Suppressor macrophage treated with lipopolysaccharide for 4 hours (primary cell): ENCODE measurements around the gene TP63.
"Not testable (repeated sequence)": the region's sequence is repeated elsewhere in the genome, so short reads cannot be mapped to it uniquely, and the experiment has no call there.

Source experiments
- DNase-seq: peaks from one replicate; pipeline ENCODE4 v3.0.0-alpha.2; 2020

TP63 gene

DNA sequence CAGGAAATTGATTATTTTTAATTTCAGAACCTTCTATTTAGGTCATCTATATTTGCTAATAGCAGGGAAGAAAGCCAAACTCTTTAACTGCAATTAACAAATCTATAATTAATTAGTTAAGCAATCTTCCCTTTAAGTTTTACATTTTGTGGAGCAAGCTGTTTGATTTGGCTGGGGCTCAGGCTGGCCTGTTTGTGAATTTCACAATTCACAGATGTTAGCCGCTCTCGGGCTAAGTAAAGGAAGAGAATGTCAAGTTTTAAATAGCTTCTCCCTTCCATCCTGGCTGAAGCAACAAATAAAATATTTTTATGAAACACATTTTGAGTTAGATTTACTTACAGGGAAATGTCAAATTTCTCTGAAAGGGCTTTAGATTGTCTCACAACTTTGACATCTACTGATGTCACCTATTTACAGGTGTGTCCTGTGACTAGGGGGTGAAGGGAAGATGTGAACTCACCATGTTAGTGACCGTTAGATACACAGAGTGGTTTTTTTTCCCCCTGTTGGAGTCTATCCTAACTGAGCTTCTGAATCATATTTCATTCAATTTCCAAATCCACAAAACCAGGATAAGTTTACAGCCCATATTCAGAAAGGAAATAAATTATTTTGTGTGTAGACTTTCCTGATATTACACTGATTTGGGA lies 1.3 kb upstream of the TP63 start:
- no peak for DNase-seq

DNA sequence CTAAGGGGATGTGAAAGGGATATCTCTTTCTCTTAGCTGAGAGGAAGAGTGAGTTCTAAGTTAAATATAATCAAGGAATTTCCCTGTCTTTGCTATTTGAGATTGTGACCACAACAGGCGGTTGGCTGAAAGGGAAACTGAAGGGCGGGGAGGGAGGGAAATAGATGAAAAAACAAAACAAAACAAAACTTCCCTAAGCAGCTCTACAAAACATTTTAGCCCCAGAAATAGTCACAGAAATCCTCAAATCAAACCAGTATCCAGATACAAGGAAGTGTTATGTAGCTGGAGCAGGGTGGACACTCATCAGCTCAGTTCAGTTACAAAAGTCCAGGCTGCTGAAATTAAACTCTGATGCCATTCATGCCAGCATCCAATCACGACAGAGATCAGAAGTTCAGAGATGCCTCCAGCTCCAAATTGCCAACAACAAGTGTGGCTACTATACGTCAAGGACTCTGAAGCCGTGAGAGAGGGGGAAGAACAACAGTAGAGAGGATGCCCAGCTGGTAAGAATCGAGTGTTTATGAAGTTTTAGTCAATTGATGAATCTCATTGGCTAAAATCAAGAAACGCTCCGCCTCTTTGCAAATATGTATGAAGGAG lies 319 bp upstream of the TP63 start:
- DNase-seq: peak; percentile 48

DNA sequence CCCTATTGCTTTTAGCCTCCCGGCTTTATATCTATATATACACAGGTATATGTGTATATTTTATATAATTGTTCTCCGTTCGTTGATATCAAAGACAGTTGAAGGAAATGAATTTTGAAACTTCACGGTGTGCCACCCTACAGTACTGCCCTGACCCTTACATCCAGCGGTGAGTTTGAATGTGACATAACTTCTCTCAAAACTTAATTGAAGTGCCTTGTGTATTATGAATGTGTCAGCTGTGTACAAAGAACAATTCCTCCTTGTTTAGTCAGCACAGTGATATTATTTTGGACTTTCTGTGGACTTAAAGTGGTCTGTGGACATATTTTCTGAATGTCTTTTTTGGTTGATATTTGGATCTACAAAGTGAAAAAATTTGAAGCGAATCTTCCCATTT lies 220 bp downstream of the TP63 start:
- no peak for DNase-seq

DNA sequence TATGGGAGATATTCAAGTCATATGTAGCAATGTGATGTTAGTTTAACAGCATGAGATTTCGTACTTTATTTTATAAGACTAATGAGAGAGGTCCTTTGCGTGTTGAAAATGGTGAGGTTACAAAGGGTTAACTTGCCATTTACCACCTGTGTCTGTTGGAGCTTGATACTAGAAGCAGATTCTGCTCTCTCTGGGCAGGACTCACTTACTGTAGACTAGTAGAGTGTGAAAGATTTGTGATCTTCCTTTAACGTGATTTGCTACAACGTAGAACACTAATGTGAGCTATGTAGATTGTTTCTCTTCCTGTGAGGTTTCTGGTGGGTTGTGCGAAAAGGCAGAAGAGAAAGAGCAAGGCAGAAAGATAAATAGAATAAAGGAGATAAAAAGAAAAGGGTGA lies 1.1 kb downstream of the TP63 start:
- DNase-seq: no peak

DNA sequence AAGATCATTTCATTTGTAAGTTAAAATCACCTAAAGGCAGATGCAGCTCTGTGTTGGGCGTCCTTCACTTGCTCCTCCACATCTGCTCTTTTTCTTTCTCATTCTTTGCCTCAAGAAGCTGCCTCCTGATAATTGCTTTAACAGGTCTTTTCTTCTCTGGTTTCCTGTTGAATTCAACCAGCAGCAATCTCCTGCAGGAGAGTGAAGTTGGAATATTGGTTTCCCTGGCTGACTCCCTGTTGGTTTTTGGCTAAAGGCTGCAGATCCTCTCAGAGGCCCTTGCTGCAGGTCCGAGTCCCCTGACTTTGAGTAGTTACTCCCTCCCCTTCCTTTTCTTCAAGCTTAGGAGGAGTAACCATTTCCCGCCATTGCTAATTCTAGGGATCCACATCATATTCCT lies 4.2 kb downstream of the TP63 start:
- no peak for DNase-seq

DNA sequence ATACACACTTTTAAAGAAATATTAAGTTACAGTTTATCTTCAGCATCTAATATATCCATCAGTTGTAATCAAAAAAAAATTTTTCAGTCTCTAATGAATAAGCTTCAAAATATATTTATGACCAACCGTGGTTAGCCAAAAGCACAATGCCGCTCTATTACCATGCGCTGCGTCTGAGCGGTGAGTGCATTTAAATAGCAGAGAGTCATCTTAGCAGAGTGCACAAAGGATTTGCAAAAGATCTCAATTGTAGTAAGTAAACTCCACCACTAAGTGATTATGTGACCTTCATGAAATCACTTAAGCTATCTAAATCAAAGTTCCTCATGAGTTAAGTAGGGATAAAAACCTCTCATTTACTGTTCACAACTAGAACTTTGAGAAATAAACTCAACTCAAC lies 4.9 kb downstream of the TP63 start:
- no peak for DNase-seq

DNA sequence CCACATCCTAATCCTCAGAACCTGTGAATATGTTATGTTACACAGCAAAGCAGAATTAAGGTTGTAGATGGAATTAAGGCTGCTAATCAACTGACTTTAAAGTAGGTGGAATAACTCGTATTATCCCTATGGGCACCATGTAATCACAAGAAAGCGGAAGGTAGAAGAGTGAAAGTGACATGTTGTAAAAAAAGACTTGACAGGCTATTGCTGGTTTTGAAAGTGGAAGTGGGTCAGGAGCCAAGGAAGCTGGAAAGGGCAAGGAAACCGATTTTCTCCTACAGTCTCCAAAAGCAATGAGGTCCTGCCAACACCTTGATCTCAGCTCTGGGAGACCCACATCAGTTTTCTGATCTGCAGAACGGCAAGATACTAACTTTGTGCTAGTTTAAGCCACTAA lies 6.6 kb downstream of the TP63 start:
- peak; percentile 46 for DNase-seq

DNA sequence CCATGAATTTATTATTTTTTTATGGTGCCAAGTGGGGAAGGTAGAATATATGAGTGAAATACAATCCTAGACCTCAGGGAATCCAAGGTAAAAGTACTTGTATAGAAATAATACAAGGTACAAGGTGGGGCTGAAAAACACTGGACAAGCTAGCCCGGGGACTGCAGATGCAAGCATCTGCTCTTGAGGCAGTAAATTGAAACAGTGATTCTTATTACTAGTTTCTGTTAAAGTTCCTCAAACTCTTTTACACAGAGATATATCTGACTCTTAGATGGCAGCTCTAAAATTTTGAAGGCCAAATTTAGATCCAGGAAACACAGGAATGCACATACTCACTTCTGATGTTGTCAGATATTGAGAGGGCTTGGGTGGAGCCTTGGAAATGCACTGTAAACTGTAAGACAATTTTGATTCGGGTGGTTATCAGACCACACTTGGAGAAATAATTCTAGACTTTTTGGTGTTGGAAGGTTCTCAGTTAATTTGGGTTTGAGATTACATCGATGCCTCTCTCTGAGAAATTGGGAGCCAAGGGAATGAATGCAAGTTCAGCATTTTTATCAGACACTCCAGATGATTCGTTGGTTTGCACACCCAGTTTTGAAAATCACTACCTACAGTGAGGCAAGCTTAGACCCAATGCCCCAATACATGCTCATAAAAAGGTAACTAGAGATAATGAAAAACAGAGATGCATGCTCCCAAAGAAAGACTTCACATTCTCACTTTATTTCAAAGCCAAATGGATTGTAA lies 7.3 kb downstream of the TP63 start:
- DNase-seq: no peak

DNA sequence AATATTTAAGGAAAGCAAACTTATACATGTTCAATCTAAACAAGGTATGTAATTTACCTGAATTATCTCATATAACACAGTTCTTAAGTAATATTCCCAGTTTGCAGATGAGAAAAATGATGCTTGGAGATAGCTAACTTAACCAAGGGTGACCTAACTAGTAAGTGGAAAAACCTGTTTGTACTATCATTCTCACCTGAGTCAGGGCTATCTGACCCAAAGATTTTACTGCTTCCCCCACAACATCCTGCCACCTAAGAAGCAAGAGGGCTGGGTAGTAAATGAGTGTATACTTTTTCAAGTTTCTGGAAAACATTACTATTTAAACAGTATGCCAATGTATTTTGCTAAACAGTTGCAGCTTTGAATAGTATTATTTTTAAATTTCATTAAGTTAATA lies 10.6 kb downstream of the TP63 start:
- DNase-seq: no peak

DNA sequence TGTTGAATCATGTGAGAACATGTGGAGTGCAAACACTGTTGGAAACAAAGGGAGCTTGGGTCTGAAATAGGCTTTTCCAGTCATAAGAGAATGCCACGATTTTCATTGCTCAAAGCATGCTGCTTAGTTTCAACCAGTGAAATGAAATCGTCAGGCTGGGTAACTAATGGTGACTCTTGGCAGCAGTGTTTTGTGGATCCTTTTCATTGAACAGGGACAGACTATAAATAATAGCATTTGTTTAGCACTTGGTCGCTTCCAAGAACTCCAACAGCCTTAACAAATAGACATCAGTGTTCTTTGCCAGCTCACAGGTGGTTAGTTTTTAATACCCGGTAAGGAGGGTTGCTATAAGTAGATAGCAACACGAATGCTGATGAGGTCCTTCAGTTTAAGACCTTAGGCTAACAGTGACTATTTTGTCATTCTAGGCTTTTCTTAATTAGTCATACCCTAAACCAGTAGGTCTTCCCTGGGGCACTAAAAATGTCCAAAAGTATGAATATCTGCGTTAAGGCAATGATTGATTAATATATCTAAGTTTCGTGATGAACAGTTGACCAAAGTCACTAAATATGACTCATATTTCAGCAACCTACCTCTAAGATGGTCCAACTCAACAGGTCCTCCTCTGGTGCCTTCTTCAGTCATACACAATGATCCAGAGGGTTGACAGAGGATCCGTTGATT lies 15.8 kb downstream of the TP63 start:
- DNase-seq: no peak

DNA sequence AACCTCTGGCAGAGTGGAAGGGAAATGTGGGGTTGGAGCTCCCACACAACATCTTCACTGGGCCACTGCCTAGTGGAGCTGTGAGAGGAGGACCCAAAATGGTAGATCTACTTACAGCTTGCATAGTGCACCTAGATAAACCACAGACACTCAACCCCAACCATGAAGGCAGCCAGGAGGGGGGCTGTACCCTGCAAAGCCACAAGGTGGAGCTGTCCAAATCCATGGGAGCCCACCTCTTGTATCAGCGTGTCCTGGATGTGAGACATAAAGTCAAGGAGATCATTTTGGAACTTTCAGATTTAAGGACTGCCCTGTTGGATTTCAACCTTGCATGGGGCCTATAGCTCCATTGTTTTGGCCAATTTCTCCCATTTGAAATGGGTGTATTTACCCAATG lies 20.9 kb downstream of the TP63 start:
- DNase-seq: no peak

DNA sequence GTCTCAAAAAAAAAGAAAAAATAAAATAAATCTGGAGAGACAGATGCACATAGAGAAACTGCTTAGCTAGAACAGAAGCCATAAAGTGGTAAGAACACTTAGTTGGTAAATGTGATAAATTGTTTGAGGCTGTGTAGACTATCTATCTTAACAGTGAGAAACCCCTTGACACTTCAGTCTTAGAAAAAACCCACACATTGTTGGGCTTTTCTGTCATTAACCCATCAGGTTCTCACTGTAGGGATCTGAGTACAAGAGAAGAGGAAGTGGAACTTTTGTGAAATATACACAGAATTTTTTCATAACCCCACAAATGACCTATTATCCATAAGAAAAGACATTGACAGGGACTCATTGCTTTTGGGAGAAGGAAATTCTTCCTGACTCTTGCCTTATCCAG lies 24.4 kb downstream of the TP63 start:
- DNase-seq: no peak

DNA sequence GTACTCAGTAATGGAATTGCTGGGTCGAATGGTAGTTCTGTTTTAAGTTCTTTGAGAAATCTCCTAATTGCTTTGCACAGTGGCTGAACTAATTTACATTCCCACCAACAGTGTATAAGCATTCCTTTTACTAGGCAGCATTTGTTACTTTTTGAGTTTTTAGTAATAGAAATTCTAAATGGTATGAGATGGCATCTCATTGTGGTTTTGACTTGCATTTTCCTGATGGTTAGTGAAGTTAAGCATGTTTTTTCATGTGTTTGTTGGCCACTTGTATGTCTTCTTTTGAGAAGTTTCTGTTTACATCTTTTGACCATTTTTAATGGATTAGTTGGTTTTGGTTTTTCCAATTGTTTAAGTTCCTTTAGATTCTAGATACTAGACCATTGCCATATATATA lies 28.4 kb downstream of the TP63 start:
- no peak for DNase-seq

DNA sequence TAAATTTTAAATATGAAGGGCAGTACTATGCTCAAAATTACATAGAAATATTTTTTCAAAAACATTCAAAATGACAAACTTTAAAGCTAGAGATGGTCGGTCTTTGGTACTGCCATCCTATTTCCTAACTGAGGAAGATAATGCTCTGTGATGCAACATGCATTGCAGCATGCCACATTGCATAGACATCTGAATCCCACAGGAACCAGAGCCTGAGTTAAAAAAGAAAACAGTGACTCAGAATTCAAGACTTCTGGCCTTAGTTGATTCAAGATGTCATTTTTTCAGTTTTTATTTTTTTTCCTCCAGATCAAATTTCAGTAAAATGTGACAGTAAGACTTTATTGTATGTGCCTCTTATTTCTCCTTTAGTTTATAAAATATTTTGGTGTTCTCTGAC lies 33.1 kb downstream of the TP63 start:
- DNase-seq: peak; percentile 3

DNA sequence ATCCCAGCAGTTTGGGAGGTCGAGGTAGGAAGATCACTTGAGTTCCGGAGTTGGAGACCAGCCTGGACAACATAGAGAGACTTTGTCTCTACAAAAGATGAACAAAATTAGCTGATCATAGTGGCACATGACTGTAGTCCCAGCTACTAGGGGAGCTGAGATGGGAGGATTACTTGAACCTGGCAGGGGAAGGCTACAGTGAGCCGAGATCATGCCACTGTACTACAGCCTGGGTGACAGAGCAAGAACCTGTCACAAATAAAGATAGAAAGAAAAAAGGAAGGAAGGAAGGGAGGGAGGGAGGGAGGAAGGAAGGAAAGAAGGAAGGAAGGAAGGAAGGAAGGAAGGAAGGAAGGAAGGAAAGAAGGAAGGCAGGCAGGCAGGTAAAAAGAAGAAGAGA lies 41.2 kb downstream of the TP63 start:
- DNase-seq: not testable (repeated sequence)

DNA sequence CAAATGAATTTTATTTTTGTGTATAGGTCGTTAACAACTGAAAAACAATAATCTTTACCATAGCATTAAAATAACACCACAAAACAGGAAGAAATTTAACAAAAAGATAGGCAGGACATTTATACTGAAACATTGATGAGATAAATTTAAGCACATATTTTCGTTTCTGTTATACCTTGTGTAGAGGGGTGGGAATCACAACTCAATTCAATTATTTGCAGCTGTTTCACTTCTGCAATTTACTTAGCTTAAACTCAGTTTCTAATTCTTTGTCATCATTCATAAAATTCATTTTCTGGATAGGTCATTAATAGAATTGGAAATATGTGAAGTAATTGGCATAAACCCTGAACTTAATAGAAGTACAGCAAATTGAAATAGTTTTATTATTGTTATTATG lies 42.3 kb downstream of the TP63 start:
- DNase-seq: no peak

DNA sequence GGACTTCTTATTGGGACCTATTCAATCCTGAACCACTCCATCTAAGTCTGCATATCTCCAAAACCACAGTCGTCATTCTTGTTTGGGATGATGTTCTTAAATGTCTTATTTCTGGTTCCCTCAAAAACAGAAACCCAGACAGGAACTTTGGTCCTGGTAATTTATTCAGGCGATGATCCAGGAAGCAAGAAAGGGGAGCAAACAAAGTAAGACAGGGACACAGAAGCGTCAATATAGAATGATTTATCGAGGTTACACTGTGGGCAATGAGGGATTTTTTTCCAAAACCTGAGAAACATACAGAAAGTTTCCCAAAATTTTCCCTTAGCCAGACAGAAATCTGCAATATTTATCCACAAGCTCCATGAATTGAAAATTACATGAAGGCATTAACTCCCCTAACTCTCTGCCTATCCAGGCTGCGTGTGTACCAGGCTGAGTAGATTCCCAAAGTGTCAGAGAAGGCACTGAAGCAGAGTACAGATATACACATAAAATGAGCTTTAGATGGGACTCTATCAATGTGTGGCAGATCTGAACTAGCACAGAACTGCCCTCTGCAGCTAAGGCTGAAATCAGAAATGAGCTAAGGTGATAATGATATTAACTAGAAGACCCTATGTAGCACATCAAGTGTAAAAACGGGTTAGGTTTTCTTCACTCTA lies 43.2 kb downstream of the TP63 start:
- no peak for DNase-seq

DNA sequence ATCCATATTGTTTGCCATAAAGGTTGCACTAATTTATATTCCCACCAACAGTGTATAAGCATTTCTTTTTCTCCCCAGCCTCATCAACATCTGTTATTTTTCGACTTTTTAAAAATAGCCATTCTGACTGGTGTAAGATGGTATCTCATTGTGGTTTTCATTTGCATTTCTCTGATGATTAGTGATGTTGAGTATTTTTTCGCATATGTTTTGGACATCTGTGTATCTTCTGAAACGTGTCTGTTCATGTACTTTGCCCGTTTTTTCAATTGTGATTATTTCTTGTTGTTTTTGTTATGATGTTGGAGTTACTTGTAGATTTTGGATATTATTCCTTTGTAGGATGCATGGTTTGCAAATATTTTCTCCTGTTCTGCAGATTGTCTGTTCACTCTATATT lies 46.5 kb downstream of the TP63 start:
- no peak for DNase-seq

DNA sequence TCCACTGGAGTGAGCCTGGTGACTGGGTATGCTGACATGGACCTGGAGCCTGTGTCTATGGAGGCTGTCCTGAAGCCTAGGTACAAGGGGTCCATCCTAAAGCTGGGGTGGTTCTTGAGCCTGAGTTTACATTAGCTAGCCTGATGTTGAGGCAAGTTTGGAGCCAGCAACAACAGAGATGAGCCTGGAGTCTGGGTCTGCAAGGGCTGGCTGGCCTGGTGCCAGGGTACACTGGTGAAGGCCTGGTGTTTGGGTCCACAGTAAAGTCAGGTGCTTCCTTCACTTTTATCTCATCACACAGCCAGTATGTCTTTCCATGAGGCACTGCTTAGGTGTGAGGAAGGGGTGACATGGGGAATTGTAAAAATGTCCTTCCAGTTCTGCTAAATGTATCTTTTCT lies 49.5 kb downstream of the TP63 start:
- DNase-seq: no peak

DNA sequence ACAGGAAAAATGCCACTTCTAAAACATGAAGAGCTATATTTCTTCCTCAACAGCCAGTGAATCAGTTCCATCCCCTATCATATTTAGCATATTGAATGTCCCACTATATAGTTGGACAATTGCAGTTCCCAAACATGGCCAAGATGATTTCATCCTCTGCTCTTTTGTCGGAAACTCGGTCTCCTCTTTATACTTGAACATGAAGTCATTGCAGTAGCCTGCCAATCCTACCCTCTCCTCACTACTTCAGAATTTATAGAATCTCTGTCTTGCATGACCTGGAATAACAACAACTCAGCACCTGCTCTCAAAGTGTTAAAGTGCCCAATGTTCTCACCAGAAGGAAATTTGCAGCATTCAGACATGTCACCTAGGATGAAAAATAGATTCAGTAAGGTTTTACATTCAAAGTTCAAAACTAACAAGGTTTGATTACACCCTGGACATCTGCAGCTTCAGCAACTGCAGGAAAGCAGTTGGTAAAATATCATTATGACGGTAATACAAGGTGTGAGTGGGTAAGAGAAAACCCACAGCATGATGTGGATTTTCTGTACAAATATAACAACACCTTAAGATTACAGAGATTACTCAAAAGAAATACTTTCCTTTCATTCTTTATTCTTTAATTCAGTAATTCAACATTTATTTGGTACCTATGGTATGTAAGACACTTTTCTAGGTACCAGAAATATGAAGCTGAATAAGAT lies 52.5 kb downstream of the TP63 start:
- no peak for DNase-seq

DNA sequence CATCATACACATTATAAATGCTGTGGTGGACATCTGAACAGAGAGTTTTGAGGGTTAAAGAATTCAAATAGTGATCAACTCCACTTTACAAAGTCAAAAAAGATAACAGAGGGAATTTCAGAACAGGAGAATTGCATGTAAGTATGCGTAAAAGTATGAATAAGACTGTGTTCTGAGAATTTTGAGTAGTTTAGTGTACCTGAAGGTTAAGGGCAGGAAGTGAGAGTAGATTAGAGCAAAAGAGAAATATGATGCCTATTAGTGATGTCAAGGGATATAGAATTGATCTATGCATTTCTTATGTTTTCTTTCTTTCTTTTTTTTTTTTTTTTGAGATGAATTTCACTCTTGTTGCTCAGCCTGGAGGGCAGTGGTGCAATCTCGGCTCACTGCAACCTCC lies 53.1 kb downstream of the TP63 start:
- no peak for DNase-seq

DNA sequence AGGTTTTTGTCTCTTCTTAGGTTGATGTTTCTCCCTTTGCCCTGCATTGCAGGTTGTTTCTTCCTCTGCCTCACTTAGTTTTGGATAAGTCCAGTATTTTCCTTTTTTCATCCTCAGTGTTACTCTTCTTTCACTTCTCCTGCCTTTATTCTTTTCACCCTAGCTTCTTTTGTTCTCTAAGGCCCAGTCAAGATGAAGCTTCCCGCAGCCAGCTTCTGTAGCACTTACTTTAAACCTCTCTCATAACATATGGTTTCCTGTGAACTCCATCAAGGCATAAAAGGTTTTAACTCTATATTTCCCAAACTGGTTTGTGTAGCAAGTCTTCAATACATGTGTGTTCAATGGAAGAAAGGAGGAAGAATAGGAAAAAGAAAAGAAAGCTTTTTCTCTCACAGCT lies 54.1 kb downstream of the TP63 start:
- DNase-seq: no peak

DNA sequence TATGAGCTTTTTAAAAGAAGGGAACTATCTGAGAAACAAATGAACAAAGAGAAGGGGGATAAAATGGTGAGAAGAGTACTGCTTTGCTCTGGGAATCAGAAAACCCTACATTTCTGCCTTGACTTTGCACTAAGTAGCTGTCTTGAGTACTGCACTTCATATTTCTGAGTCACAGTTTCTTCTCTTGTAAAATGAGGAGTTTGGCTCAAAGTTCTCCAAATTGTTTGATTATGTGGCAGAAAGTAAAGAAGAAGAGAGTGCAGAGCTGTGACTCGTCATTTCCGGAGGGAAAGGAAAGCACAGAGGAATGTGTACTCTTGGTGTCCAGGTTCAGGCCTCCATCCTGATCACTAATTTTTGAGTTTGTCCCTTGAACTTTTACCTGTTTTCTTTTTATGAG lies 54.7 kb downstream of the TP63 start:
- DNase-seq: no peak
